ENCODE data around the gene ABI2.

ABI2 gene

DNA sequence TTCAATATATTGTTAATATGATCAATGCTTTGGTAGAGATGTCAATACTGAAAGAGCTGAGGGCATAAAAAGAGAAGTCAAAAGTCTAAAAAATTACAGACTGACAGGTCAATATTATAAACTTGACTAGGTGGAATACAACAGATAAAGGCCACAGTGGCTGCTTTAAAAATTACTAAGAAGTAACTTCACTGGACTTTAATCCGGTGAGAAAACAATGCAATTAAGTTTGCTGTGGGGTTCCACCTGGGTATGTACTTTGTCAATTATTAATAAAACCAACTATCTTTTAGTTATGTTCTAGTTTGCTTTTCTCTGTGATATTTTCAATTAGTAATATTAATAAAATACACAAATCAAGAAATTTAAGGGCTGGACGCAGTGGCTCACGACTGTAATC, 162.2 kb downstream of the ABI2 start:
- DNase-seq, result no peak

- no peak for DNase-seq
These were observed 164.8 kb downstream of the ABI2 start for GRCh38 chr2:203492965-203493364.

All from NCI-H187 treated with DMSO at 0.1 percent for 48 hours (cell line).